GM12878 (cell line): Measurements from ENCODE around the gene ICA1L. TPM values are rescaled to one million over a fixed set of nuclear protein-coding genes. Genes with fewer than 3 reads are reported as not detected.

ENCODE experiments used
- ATAC-seq: fragments of 200-7000 bp; cut with Tn5 transposase; 3 replicates; pipeline ENCODE4 v1.9.1; 2020; ENCODE audit warnings: mild to moderate bottlenecking, moderate library complexity
- BruUV-seq: library from RNA; stranded (reverse); fragments of 400-500 nt; replicated peaks from 2 replicates; lab custom pipeline; 2021; lab: Mats Ljungman, UMichigan
- CTCF ChIA-PET: fragments of 300-600 bp; sonication (Branson Sonifier 250); formaldehyde crosslinking; extraction: SDS; loops from one replicate; lab custom pipeline; 2021; ENCODE audit warnings: inconsistent platforms; lab: Yijun Ruan, JAX
- POLR2A ChIA-PET: fragments of 350-600 bp; formaldehyde crosslinking; extraction: SDS; loops from one replicate; lab custom pipeline; 2021; ENCODE audit warnings: inconsistent platforms; lab: Charles Lee
- RAD21 ChIA-PET: fragments of 300-600 bp; sonication (Branson Sonifier 250); formaldehyde crosslinking; loops from one replicate; lab custom pipeline; 2023; ENCODE audit warnings: antibody characterized with exemption; ENCODE audit not compliant: unreplicated experiment; lab: Charles Lee
- SMC1A ChIA-PET: fragments of 300-600 bp; sonication (Branson Sonifier 250); formaldehyde crosslinking; loops from one replicate; lab custom pipeline; 2023; ENCODE audit not compliant: unreplicated experiment, uncharacterized antibody; lab: Charles Lee
- DNase-seq: peaks from one replicate; pipeline ENCODE4 v3.0.0-alpha.2; 2011; ENCODE audit warnings: low read depth, low spot score
- FAIRE-seq: peaks from 3 replicates; lab custom pipeline; 2011; peaks lifted over from hg19 to GRCh38; lab: Jason Lieb, UNC
- H2AFZ ChIP-seq: 2 replicates; pipeline ENCODE4 v1.6.0; 2011; ENCODE audit warnings: low read depth, low read length, control low read depth; ENCODE audit not compliant: control insufficient read depth
- H3K27ac ChIP-seq: 2 replicates; pipeline ENCODE4 v1.5.1; 2011; ENCODE audit warnings: control low read depth; ENCODE audit not compliant: control insufficient read depth, insufficient read depth
- H3K27me3 ChIP-seq, 2 experiments: replicated peaks in 1 of 2; 2 replicates each; pipeline versions ENCODE4 v1.6.0 to v1.6.1; 2011; ENCODE audit warnings: low read length in 1 of 2; ENCODE audit not compliant: control insufficient read depth in 2 of 2, insufficient read depth in 2 of 2
- H3K36me3 ChIP-seq, 2 experiments: 2 replicates each; pipeline ENCODE4 v1.5.1; 2011; ENCODE audit warnings: low read length in 1 of 2; ENCODE audit not compliant: control insufficient read depth in 2 of 2, insufficient read depth in 2 of 2
- H3K4me1 ChIP-seq: 2 replicates; pipeline ENCODE4 v1.6.1; 2011; ENCODE audit warnings: mild to moderate bottlenecking, low read length, moderate library complexity, mixed read lengths; ENCODE audit not compliant: control insufficient read depth, insufficient read depth
- H3K4me2 ChIP-seq: 2 replicates; pipeline ENCODE4 v1.6.0; 2011; ENCODE audit warnings: control low read depth; ENCODE audit not compliant: control insufficient read depth, insufficient read depth
- H3K4me3 ChIP-seq: fragments of 200-600 bp; sonication (generic); 2 replicates; pipeline ENCODE4 v1.5.1; 2016
- H3K79me2 ChIP-seq: 2 replicates; pipeline ENCODE4 v1.6.0; 2011; ENCODE audit warnings: low read length; ENCODE audit not compliant: control insufficient read depth, insufficient read depth
- H3K9ac ChIP-seq: 2 replicates; pipeline ENCODE4 v1.8.0; 2011; ENCODE audit warnings: low read length, control low read depth, mixed read lengths; ENCODE audit not compliant: control insufficient read depth, insufficient read depth
- H3K9me3 ChIP-seq: replicated peaks from 3 replicates; pipeline ENCODE4 v1.5.1; 2011; ENCODE audit warnings: mild to moderate bottlenecking, low read length; ENCODE audit not compliant: control insufficient read depth, insufficient read depth
- H4K20me1 ChIP-seq: 2 replicates; pipeline ENCODE4 v1.6.0; 2011; ENCODE audit not compliant: control insufficient read depth, insufficient read depth
- E2F4 ChIP-seq: IDR thresholded peaks from 2 replicates; pipeline ENCODE4 v1.6.1; 2012; ENCODE audit warnings: low read depth, low read length, improper control_type of control experiment
- IKZF2 ChIP-seq, 2 experiments: fragments of 450-650 bp; IDR thresholded peaks; 2 replicates each; pipeline ENCODE4 v1.6.1; 2017; ENCODE audit warnings: mild to moderate bottlenecking in 2 of 2, moderate library complexity in 2 of 2
- SUPT20H ChIP-seq: IDR thresholded peaks from 2 replicates; pipeline ENCODE4 v1.6.1; 2011; ENCODE audit warnings: low read depth, mild to moderate bottlenecking, low read length, moderate library complexity, borderline replicate concordance; ENCODE audit not compliant: control insufficient read depth
- WGBS: methylation state at CpG from one replicate; pipeline ENCODE4 v1.1.6; 2016; ENCODE audit warnings: low lambda C conversion rate; ENCODE audit not compliant: insufficient replicate concordance, insufficient coverage; ENCODE audit errors: missing lambda C conversion rate; 5-methylcytosine and 5-hydroxymethylcytosine counted together
- in situ Hi-C: fragments of 300-500 bp; cut with MboI; formaldehyde crosslinking; loops from 9 replicates; pipeline ENCODE4 v1.14.3; 2018; ENCODE audit warnings: mixed read lengths
- intact Hi-C: fragments of 100-400 bp; cut with micrococcal nuclease; formaldehyde crosslinking; loops from one replicate; pipeline ENCODE4 v1.14.2; 2022; ENCODE audit not compliant: unreplicated experiment
- polyA plus RNA-seq, 11 experiments: library from polyadenylated mRNA; depleted of rRNA in 4 of 11; unstranded in 6 of 11; stranded (reverse) in 5 of 11; fragments of >200 nt; fragmentation: Nextera tagmentation in 4 of 11; fragmentation: Illumina TruSeq in 1 of 11; extraction: Ambion mirVana in 4 of 11; extraction: Trizol in 1 of 11; gene quantifications; 1 replicate in 1 of 11; 2 replicates in 10 of 11; pipeline versions ENCODE4 v1.2.1 to v1.2.3, GENCODE V29; 2011 to 2016; ENCODE audit warnings: inconsistent platforms in 2 of 11, missing spikeins in 2 of 11, low read depth in 1 of 11
- total RNA-seq, 4 experiments: library from RNA; depleted of rRNA in 3 of 4; stranded (reverse); fragments of >200 nt in 3 of 4; fragmentation: Illumina TruSeq in 1 of 4; extraction: Trizol in 1 of 4; gene quantifications; 2 replicates each; pipeline versions ENCODE4 v1.2.1 to v1.2.3, GENCODE V29; 2013 to 2021
- TF ChIP-seq, protein P1 (sequence below): IDR thresholded peaks from 2 replicates; pipeline ENCODE4 v1.6.1; 2012; ENCODE audit warnings: low read length, inconsistent platforms

Gene ICA1L
- total and polyA plus RNA-seq, 10 of the 15 experiments (the other 5 are each of a cell fraction or from before 2014, with no cell fraction given) = 0.85 to 7.4 (median 3.6) TPM

DNA sequence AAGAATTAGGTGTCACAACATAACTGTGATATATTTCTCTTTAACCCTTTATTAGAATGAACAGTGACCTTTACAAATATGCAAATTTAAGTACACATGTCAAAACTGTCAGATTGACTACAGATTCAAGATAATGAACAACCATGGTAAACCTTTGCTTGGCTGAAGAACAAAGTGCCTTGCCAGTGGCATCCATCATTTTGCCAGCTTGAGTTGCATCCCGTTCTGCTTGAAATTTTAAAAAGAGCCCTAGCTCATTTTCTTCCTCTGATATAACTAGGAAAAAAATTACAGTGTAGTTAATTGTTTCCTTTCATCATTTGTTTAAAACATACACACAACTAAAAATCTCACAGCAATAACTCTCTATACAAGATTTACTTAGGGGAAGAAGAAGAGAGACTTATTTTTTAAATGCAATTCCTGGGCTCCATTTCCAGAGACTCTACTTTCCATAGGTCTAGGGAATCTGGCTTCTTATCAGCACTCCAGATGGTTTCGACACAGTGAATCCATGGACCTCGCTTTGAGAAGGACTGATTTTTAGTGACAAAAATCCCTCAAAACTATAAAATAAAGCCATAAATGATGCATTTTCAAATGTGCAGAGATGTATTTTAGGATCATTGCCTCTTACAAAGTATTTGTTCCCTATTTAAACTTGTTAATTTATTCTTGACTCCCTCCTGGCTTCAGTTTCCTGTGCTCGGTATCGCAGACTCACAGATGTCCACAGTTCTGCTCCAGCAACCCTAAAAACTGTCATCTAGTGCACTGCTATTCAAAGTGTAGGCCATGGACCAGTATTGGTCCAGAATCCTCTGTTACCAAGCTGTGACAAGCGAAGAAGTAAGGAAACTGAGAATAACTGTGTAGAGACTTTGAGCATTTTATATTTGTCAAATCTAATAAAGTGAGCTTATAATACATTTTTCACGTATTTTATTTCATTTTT lies 50.1 kb downstream of the ICA1L start:
- Histone ChIP-seq H3K4me3 (no peak overlapping the region), H3K79me2 (no peaks in the 10 kb centered on the region), H2AFZ (no peak overlapping the region), H3K27me3 (no peaks in the 10 kb centered on the region), H3K9me3 (no peaks in the 10 kb centered on the region), H4K20me1 (no peaks in the 10 kb centered on the region), H3K9ac (no peak overlapping the region), H3K4me1 (no peaks in the 10 kb centered on the region), H3K4me2 (no peak overlapping the region), H3K36me3 (no peaks in the 10 kb centered on the region), H3K27ac (no peak overlapping the region)
- ChIA-PET SMC1A (interaction anchor here (0.6 to 1.2 kb wide), 4 partner anchors 23 to 303 kb away, joined by 3 to 6 read pairs (median 4); no protein-coding TSS in a partner anchor), CTCF (interaction anchor here (0.7 to 1.5 kb wide), 4 partner anchors 9 to 334 kb away, joined by 3 to 5 read pairs (median 4); no protein-coding TSS in a partner anchor), POLR2A (no interaction called here), RAD21 (no interaction called here)
- 86% methylated on average over 7 of the region's 7 CpGs for WGBS
- intact Hi-C loops = no loop called here
- BruUV-seq = no TSS peak
- no peak for DNase-seq
- in situ Hi-C loops = no loop called here
- TF ChIP-seq E2F4 = no peak
- no peak for TF ChIP-seq IKZF2 (IDR thresholded peaks at IDR 0.05)
- TF ChIP-seq SUPT20H = no peak
- TF ChIP-seq, protein P1, sequence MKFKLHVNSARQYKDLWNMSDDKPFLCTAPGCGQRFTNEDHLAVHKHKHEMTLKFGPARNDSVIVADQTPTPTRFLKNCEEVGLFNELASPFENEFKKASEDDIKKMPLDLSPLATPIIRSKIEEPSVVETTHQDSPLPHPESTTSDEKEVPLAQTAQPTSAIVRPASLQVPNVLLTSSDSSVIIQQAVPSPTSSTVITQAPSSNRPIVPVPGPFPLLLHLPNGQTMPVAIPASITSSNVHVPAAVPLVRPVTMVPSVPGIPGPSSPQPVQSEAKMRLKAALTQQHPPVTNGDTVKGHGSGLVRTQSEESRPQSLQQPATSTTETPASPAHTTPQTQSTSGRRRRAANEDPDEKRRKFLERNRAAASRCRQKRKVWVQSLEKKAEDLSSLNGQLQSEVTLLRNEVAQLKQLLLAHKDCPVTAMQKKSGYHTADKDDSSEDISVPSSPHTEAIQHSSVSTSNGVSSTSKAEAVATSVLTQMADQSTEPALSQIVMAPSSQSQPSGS = no peak
- no peak for FAIRE-seq
- no peak for ATAC-seq
